H9 (cell line): ENCODE results near the gene USP6. TPM values are rescaled to one million over a fixed set of nuclear protein-coding genes. Genes with fewer than 3 reads are reported as not detected.

Experiments
- DNase-seq: peaks from one replicate; pipeline ENCODE4 v3.0.0-alpha.2; 2017
- H2AFZ ChIP-seq: one replicate; pipeline ENCODE4 v1.6.1; 2013; ENCODE audit warnings: mild to moderate bottlenecking, low read length, control low read depth, moderate library complexity
- H2AK5ac ChIP-seq: 2 replicates; pipeline ENCODE4 v1.6.1; 2013; ENCODE audit warnings: low read length, control low read depth, mixed read lengths; ENCODE audit not compliant: insufficient read length
- H2BK120ac ChIP-seq: one replicate; pipeline ENCODE4 v1.6.1; 2013; ENCODE audit warnings: low read depth, mild to moderate bottlenecking, low read length, control low read depth, inconsistent platforms; ENCODE audit not compliant: poor library complexity, severe bottlenecking
- H2BK12ac ChIP-seq: 2 replicates; pipeline ENCODE4 v1.6.1; 2013; ENCODE audit warnings: low read length, control low read depth, mixed read lengths, low read depth; ENCODE audit not compliant: insufficient read length
- H2BK15ac ChIP-seq: 2 replicates; pipeline ENCODE4 v1.6.1; 2013; ENCODE audit warnings: low read depth, low read length, control low read depth
- H2BK20ac ChIP-seq: one replicate; pipeline ENCODE4 v1.6.1; 2013; ENCODE audit warnings: low read depth, mild to moderate bottlenecking, low read length, control low read depth, inconsistent platforms; ENCODE audit not compliant: poor library complexity, severe bottlenecking
- H2BK5ac ChIP-seq: 2 replicates; pipeline ENCODE4 v1.6.1; 2013; ENCODE audit warnings: low read length, control low read depth, mixed read lengths; ENCODE audit not compliant: insufficient read length
- H3K14ac ChIP-seq: 2 replicates; pipeline ENCODE4 v1.6.1; 2013; ENCODE audit warnings: low read length, control low read depth; ENCODE audit not compliant: insufficient read depth
- H3K18ac ChIP-seq: 2 replicates; pipeline ENCODE4 v1.6.1; 2013; ENCODE audit warnings: low read depth, mild to moderate bottlenecking, mixed read lengths, low read length, control low read depth; ENCODE audit not compliant: insufficient read length
- H3K23ac ChIP-seq: 2 replicates; pipeline ENCODE4 v1.6.1; 2013; ENCODE audit warnings: low read length, control low read depth, mixed read lengths, low read depth; ENCODE audit not compliant: insufficient read length
- H3K23me2 ChIP-seq: 2 replicates; pipeline ENCODE4 v1.6.1; 2013; ENCODE audit warnings: low read depth, mild to moderate bottlenecking, mixed read lengths, low read length, control low read depth; ENCODE audit not compliant: insufficient read length, poor library complexity, severe bottlenecking
- H3K27ac ChIP-seq: 2 replicates; pipeline ENCODE4 v1.5.1; 2013; ENCODE audit warnings: low read length, control low read depth, mixed read lengths, low read depth; ENCODE audit not compliant: insufficient read length
- H3K27me3 ChIP-seq: 2 replicates; pipeline ENCODE4 v1.6.1; 2013; ENCODE audit warnings: low read length, control low read depth, inconsistent platforms; ENCODE audit not compliant: insufficient read depth
- H3K4ac ChIP-seq: 2 replicates; pipeline ENCODE4 v1.6.1; 2013; ENCODE audit warnings: low read depth, mild to moderate bottlenecking, control low read depth, inconsistent platforms, low read length, moderate library complexity
- H3K4me1 ChIP-seq: 2 replicates; pipeline ENCODE4 v1.6.1; 2013; ENCODE audit warnings: low read length, control low read depth, inconsistent platforms; ENCODE audit not compliant: insufficient read depth
- H3K4me2 ChIP-seq: 2 replicates; pipeline ENCODE4 v1.6.1; 2013; ENCODE audit warnings: low read length, control low read depth, mixed read lengths; ENCODE audit not compliant: insufficient read length, insufficient read depth
- H3K56ac ChIP-seq: 2 replicates; pipeline ENCODE4 v1.6.1; 2013; ENCODE audit warnings: low read depth, mild to moderate bottlenecking, mixed read lengths, low read length, control low read depth; ENCODE audit not compliant: insufficient read length
- H3K79me1 ChIP-seq: 2 replicates; pipeline ENCODE4 v1.6.1; 2013; ENCODE audit warnings: low read depth, mild to moderate bottlenecking, moderate library complexity, low read length, control low read depth, inconsistent platforms; ENCODE audit not compliant: insufficient read depth, poor library complexity, severe bottlenecking
- H3K79me2 ChIP-seq: 2 replicates; pipeline ENCODE4 v1.6.1; 2013; ENCODE audit warnings: low read length, control low read depth, inconsistent platforms; ENCODE audit not compliant: insufficient read depth
- H3K9ac ChIP-seq: 2 replicates; pipeline ENCODE4 v1.6.1; 2013; ENCODE audit warnings: low read length, control low read depth, mixed read lengths; ENCODE audit not compliant: insufficient read length; ENCODE audit errors: extremely low read depth
- H3K9me3 ChIP-seq: one replicate; pipeline ENCODE4 v1.6.1; 2013; ENCODE audit warnings: low read depth, low read length, inconsistent platforms; ENCODE audit not compliant: control insufficient read depth
- H3T11ph ChIP-seq: one replicate; pipeline ENCODE4 v1.6.1; 2013; ENCODE audit warnings: mild to moderate bottlenecking, low read length, control low read depth, inconsistent platforms
- H4K20me1 ChIP-seq: one replicate; pipeline ENCODE4 v1.6.1; 2013; ENCODE audit not compliant: control insufficient read depth, insufficient read length, insufficient read depth
- H4K5ac ChIP-seq: 2 replicates; pipeline ENCODE4 v1.6.1; 2013; ENCODE audit warnings: low read depth, mild to moderate bottlenecking, mixed read lengths, low read length, control low read depth; ENCODE audit not compliant: insufficient read length
- H4K8ac ChIP-seq: replicated peaks from 2 replicates; pipeline ENCODE4 v1.6.1; 2013; ENCODE audit warnings: low read length, control low read depth, mixed read lengths, low read depth; ENCODE audit not compliant: insufficient read length
- H4K91ac ChIP-seq: 2 replicates; pipeline ENCODE4 v1.6.1; 2013; ENCODE audit warnings: low read depth, mild to moderate bottlenecking, moderate library complexity, mixed read lengths, low read length, control low read depth; ENCODE audit not compliant: insufficient read length
- H3K27ac Mint-ChIP-seq, 3 experiments: 2 replicates in 2 of 3; 3 replicates in 1 of 3; pipeline ENCODE4 v1.8.0; 2020 to 2021; ENCODE audit warnings: mixed read lengths in 3 of 3, mild to moderate bottlenecking in 1 of 3, moderate library complexity in 1 of 3
- H3K27me3 Mint-ChIP-seq: 2 replicates; pipeline ENCODE4 v1.8.0; 2021; ENCODE audit warnings: low read depth, mild to moderate bottlenecking, moderate library complexity, mixed read lengths
- H3K36me3 Mint-ChIP-seq, 3 experiments: 2 replicates in 2 of 3; 3 replicates in 1 of 3; pipeline ENCODE4 v1.8.0; 2020 to 2021; ENCODE audit warnings: low read depth in 3 of 3, mixed read lengths in 3 of 3; ENCODE audit not compliant: insufficient read depth in 1 of 3
- H3K4me1 Mint-ChIP-seq, 2 experiments: 2 replicates each; pipeline ENCODE4 v1.8.0; 2020; ENCODE audit warnings: mixed read lengths in 2 of 2
- H3K4me3 Mint-ChIP-seq, 2 experiments: 2 replicates in 1 of 2; 3 replicates in 1 of 2; pipeline ENCODE4 v1.8.0; 2020 to 2021; ENCODE audit warnings: mild to moderate bottlenecking in 2 of 2, mixed read lengths in 2 of 2, moderate library complexity in 1 of 2
- H3K9me3 Mint-ChIP-seq, 2 experiments: 2 replicates in 1 of 2; 3 replicates in 1 of 2; pipeline ENCODE4 v1.8.0; 2020; ENCODE audit warnings: mild to moderate bottlenecking in 2 of 2, mixed read lengths in 2 of 2, moderate library complexity in 1 of 2
- CTCF ChIP-seq: fragments of 200-600 bp; sonication (generic); conservative IDR thresholded peaks from 3 replicates; pipeline ENCODE4 v1.8.0; 2021; ENCODE audit warnings: antibody characterized with exemption, mild to moderate bottlenecking
- WGBS: extraction: QIAGEN DNeasy Blood & Tissue Kit; methylation state at CpG from one replicate; pipeline ENCODE4 v1.1.7; 2013; ENCODE audit warnings: missing lambda C conversion rate, low lambda C conversion rate, mixed read lengths; ENCODE audit not compliant: insufficient read length; ENCODE audit errors: extremely low coverage; 5-methylcytosine and 5-hydroxymethylcytosine counted together
- total RNA-seq: library from RNA; stranded (reverse); gene quantifications from 2 replicates; pipeline ENCODE4 v1.2.1, GENCODE V29; 2021

Gene USP6
- total RNA-seq, 1 experiment from 2014 or later = 0.17 TPM

GRCh38 chr17:5219536-5219935 lies 103.7 kb downstream of the USP6 start:
- Histone ChIP-seq H2BK20ac (no peak overlapping the region), H2BK15ac (no peak overlapping the region), H2BK5ac (no peak overlapping the region), H3K79me2 (no peaks in the 10 kb centered on the region), H3K23ac (no peak overlapping the region), H3K18ac (no peak overlapping the region), H4K20me1 (no peaks in the 10 kb centered on the region), H2BK12ac (no peak overlapping the region), H3K9me3 (no peaks in the 10 kb centered on the region), H4K91ac (no peak overlapping the region), H3K4me2 (no peak overlapping the region), H3K23me2 (no peaks in the 10 kb centered on the region), H3K27ac (no peak overlapping the region), H2AFZ (no peak overlapping the region), H3T11ph (no peak overlapping the region), H3K27me3 (no peaks in the 10 kb centered on the region; the same call in 1 of the 2 replicates), H4K5ac (no peak overlapping the region), H3K56ac (no peak overlapping the region), H3K9ac (no peak overlapping the region), H2AK5ac (no peak overlapping the region), H3K4me1 (no peaks in the 10 kb centered on the region), H3K14ac (no peak overlapping the region), H2BK120ac (no peak overlapping the region), H4K8ac (no peak overlapping the region), H3K79me1 (no peaks in the 10 kb centered on the region), H3K4ac (no peak overlapping the region)
- no peak overlapping the region for H3K27ac Mint-ChIP-seq
- no peaks in the 10 kb centered on the region; the same call in 1 of the 2 replicates for H3K27me3 Mint-ChIP-seq
- no peaks in the 10 kb centered on the region for H3K9me3 Mint-ChIP-seq
- H3K36me3 Mint-ChIP-seq = no peaks in the 10 kb centered on the region
- no peak for TF ChIP-seq CTCF
- WGBS = no CpG with 5 or more reads among the region's 6 CpGs
- no peaks in the 10 kb centered on the region for H3K4me1 Mint-ChIP-seq
- no peak for DNase-seq
- H3K4me3 Mint-ChIP-seq = no peak overlapping the region
